Heart left ventricle (tissue), 16 donors: ENCODE data around the gene C1QBP. TPM values are rescaled to one million over a fixed set of nuclear protein-coding genes. Genes with fewer than 3 reads are reported as not detected.

Source experiments
- ATAC-seq, 4 donors: fragments of 200-7000 bp; cut with Tn5 transposase; one replicate each; pipeline ENCODE4 v1.9.1; 2020 to 2022; ENCODE audit warnings: moderate library complexity in 4 of 4, mild to moderate bottlenecking in 3 of 4, moderate number of reproducible peaks in 1 of 4
- DNase-seq, 5 donors: peaks; one replicate each; pipeline ENCODE4 v3.0.0-alpha.2; 2020
- H3K27ac ChIP-seq, 12 donors: fragments of 200-600 bp; sonication (generic) in 4 of 12; one replicate each; pipeline versions ENCODE4 v1.5.0 to v1.8.0; 2016 to 2022; ENCODE audit warnings: mild to moderate bottlenecking in 2 of 12
- H3K27me3 ChIP-seq, 9 donors: fragments of 200-600 bp; sonication (generic) in 2 of 9; one replicate each; pipeline versions ENCODE4 v1.5.1 to v1.8.0; 2016 to 2022; ENCODE audit warnings: mild to moderate bottlenecking in 3 of 9
- H3K36me3 ChIP-seq, 9 donors: fragments of 200-600 bp; sonication (generic) in 2 of 9; one replicate each; pipeline versions ENCODE4 v1.5.0 to v1.8.0; 2018 to 2022; ENCODE audit warnings: mild to moderate bottlenecking in 2 of 9
- H3K4me1 ChIP-seq, 12 donors: fragments of 200-600 bp; sonication (generic) in 4 of 12; one replicate each; pipeline versions ENCODE4 v1.5.0 to v1.8.0; 2016 to 2022; ENCODE audit warnings: mild to moderate bottlenecking in 3 of 12
- H3K4me3 ChIP-seq, 12 donors: fragments of 200-600 bp; sonication (generic) in 4 of 12; one replicate each; pipeline versions ENCODE4 v1.5.0 to v1.8.0; 2017 to 2022; ENCODE audit warnings: mild to moderate bottlenecking in 9 of 12, moderate library complexity in 4 of 12
- H3K9me3 ChIP-seq, 12 donors: fragments of 200-600 bp; sonication (generic) in 4 of 12; one replicate each; pipeline versions ENCODE4 v1.5.0 to v1.8.0; 2016 to 2022; ENCODE audit warnings: mild to moderate bottlenecking in 1 of 12
- POLR2A ChIP-seq, 2 donors: fragments of 450-650 bp; IDR thresholded peaks; one replicate each; pipeline ENCODE4 v1.6.1; 2017; ENCODE audit warnings: antibody characterized with exemption in 2 of 2, mild to moderate bottlenecking in 2 of 2, moderate library complexity in 2 of 2
- WGBS, 4 donors: extraction: QIAGEN DNeasy Blood & Tissue Kit in 2 of 4; methylation state at CpG; one replicate each; pipeline versions ENCODE4 v1.1.5 to v1.1.7; 2013 to 2018; 5-methylcytosine and 5-hydroxymethylcytosine counted together
- intact Hi-C, 10 donors: fragments of 100-400 bp; cut with DNase I; formaldehyde crosslinking; loops; one replicate each; pipeline versions ENCODE4 v1.11.1 to v1.14.2; 2022
- polyA plus RNA-seq, 2 donors: library from polyadenylated mRNA; stranded (reverse); fragments of 200-250 nt; gene quantifications; one replicate each; pipeline ENCODE4 v1.2.3, GENCODE V29; 2013
- total RNA-seq, 9 donors: library from RNA; depleted of rRNA in 2 of 9; stranded (reverse); fragments of >200 nt in 2 of 9; fragmentation: NEBNext Ultra II Directional in 3 of 9; extraction: Animal tissue kit (Norgen Biotek cat#: 25700) in 3 of 9; gene quantifications; one replicate each; pipeline versions ENCODE4 v1.1.0 to v1.2.4, GENCODE V29; 2016 to 2023
- TF ChIP-seq, protein P1 (sequence below), 12 donors: fragments of 200-600 bp; sonication (generic) in 4 of 12; IDR thresholded peaks; one replicate each; pipeline versions ENCODE4 v1.5.0 to v1.8.0; 2018 to 2022; ENCODE audit warnings: antibody characterized with exemption in 12 of 12, mild to moderate bottlenecking in 5 of 12
- donor health status: ischemic (EF 13 %, LVEDD 7.1; RV severe dilation, severe dysfunction).
- donor health status: healthy with polysubstance abuse.
- donor health status: DM: no; HTN: yes; CAD: no.
- donor health status: DM: no; HTN: no; CAD: no.
- donor health status: ischemic (EF 25% LVEDD 6.9; RV normal size, moderate dysfunction).
- donor health status: ischemic (EF 25% LVEDD 5.7; RV mildly dilated, moderate dysfunction).
- donor health status: healthy.
- donor health status: DM: yes; HTN: yes; CAD: no.
- donor health status: ischemic (EF 35%, LVEDD 5.7; RV mildly dilated, moderate dysfunction).
- donor health status: nonischemic (EF 11% LVEDD 7.7; RV severe dilation, severe dysfunction).
- donor health status: DM: yes; HTN: yes; CAD: no.
- donor health status: PGD.
- donor health status: ischemic (EF 29% LVEDD 5.4; RV normal size, mild dysfunction).
- donor health status: nonischemic (EF 23%, LVEDD 6.1; RV moderate dilation, normal function).

Gene C1QBP
- total and polyA plus RNA-seq, 11 donors: 108 to 173 (median 127) TPM

DNA sequence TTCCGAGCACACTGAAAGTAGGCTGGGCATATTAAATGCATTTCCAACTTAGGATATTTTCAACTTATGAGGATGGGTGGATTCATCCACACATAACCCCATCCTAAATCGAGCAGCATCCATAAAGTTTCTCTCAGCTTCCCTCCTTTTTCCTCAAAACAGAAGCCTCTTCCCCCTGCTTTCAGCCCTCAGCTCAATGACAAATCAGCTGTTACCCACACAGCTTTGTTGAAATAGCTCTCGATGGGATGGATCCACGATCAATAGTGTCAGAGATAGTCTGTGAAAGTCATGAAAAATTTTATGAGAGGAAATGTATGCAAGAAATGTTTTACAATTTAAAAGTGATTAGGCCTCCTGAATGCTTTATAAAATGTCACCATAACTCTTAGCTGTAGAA is 27.3 kb upstream of the C1QBP start:
- H3K36me3 ChIP-seq: peaks cover 0 to 19% (median 8%) of the 10 kb centered on the region in 9 donors
- H3K4me1 ChIP-seq: peaks cover 5 to 26% (median 17%) of the 10 kb centered on the region in 12 donors
- WGBS, 4 donors: 90 to 98% (median 93%) methylated on average over 4 of the region's 4 CpGs
- no peaks in the 10 kb centered on the region for H3K9me3 ChIP-seq
- no peak overlapping the region for H3K27ac ChIP-seq
- H3K27me3 ChIP-seq: no peaks in the 10 kb centered on the region
- DNase-seq (no peak), ATAC-seq (no peak)
- intact Hi-C loops: no loop called here
- H3K4me3 ChIP-seq: no peak overlapping the region
- TF ChIP-seq POLR2A (IDR thresholded peaks at IDR 0.05): no peak
- TF ChIP-seq, protein P1, sequence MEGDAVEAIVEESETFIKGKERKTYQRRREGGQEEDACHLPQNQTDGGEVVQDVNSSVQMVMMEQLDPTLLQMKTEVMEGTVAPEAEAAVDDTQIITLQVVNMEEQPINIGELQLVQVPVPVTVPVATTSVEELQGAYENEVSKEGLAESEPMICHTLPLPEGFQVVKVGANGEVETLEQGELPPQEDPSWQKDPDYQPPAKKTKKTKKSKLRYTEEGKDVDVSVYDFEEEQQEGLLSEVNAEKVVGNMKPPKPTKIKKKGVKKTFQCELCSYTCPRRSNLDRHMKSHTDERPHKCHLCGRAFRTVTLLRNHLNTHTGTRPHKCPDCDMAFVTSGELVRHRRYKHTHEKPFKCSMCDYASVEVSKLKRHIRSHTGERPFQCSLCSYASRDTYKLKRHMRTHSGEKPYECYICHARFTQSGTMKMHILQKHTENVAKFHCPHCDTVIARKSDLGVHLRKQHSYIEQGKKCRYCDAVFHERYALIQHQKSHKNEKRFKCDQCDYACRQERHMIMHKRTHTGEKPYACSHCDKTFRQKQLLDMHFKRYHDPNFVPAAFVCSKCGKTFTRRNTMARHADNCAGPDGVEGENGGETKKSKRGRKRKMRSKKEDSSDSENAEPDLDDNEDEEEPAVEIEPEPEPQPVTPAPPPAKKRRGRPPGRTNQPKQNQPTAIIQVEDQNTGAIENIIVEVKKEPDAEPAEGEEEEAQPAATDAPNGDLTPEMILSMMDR (IDR thresholded peaks at IDR 0.05): no peak

- intact Hi-C loops: no loop called here
- no peak for DNase-seq
- Histone ChIP-seq H3K27ac (no peak overlapping the region), H3K4me1 (peaks cover 5 to 26% (median 17%) of the 10 kb centered on the region in 12 donors), H3K9me3 (no peaks in the 10 kb centered on the region), H3K27me3 (no peaks in the 10 kb centered on the region), H3K4me3 (no peak overlapping the region), H3K36me3 (peaks cover 0 to 26% (median 21%) of the 10 kb centered on the region in 9 donors)
- ATAC-seq: no peak
- 85 to 91% (median 88%) methylated on average over 10 of the region's 10 CpGs for WGBS, 4 donors
- TF ChIP-seq POLR2A (IDR thresholded peaks at IDR 0.05): no peak
- TF ChIP-seq, protein P1 (IDR thresholded peaks at IDR 0.05): no peak
Measured at GRCh38 chr17:5464717-5465507, 26.0 kb upstream of the C1QBP start.

DNA sequence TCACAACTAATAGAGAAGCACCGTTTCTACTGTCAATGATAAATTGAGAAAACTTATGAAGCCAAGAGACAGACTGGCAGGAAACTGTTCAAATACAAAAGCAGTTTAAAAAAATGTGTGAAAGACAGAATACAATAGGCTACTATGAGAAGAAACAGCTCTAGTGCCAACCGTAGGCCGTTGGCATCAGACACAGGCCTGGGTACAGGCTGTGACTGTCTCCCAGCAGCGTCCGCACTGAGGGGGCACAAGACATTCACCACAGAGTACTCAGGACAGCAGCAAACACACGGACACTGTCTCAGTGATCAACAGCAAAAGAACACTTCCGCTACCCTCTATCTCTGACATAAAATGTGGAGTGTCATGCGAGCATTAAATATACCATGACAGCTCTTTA is 7.8 kb upstream of the C1QBP start:
- Histone ChIP-seq H3K27me3 (no peaks in the 10 kb centered on the region), H3K36me3 (peaks cover 0 to 94% (median 84%) of the 10 kb centered on the region in 9 donors), H3K4me1 (no peaks in the 10 kb centered on the region), H3K27ac (no peak overlapping the region), H3K4me3 (no peak overlapping the region), H3K9me3 (no peaks in the 10 kb centered on the region)
- ATAC-seq (no peak), DNase-seq (no peak)
- TF ChIP-seq, protein P1 (IDR thresholded peaks at IDR 0.05): no peak
- intact Hi-C loops: loop anchor here in 2 of 10 donors (10.0 kb wide), 1 partner anchor 192 kb away; no protein-coding TSS in a partner anchor
- WGBS, 4 donors: 88 to 93% (median 92%) methylated on average over 8 of the region's 8 CpGs

DNA sequence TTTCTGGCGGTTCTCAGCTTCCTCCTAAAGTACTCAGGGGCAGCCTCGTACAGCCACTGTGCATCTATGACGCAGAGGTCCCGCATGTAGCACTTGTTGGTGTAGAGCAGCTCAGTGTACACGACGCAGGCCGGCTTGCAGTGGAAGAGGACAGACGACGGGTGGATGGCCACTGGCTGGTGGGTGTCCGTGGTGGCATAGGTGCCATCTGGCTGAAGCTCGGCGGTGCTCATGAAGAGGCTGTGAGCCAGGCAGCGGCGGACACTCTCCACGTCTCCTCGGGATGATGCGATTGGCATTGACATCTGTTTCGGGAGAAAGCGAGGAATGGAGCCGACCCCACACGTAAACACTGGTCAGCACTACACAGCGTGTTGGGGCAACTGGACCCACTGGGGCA is 5.3 kb upstream of the C1QBP start:
- intact Hi-C loops: loop anchor here in 2 of 10 donors (10.0 kb wide), 1 partner anchor 189 kb away; no protein-coding TSS in a partner anchor
- peak in 1 of 5 donors; percentile 28 for DNase-seq
- H3K4me1 ChIP-seq: peaks cover 0 to 7% (median 5%) of the 10 kb centered on the region in 12 donors
- TF ChIP-seq POLR2A (IDR thresholded peaks at IDR 0.05): no peak
- TF ChIP-seq, protein P1 (IDR thresholded peaks at IDR 0.05): no peak
- 92 to 95% (median 95%) methylated on average over 22 of the region's 22 CpGs for WGBS, 4 donors
- H3K27ac ChIP-seq: no peak overlapping the region
- H3K36me3 ChIP-seq: peaks cover 3 to 72% (median 63%) of the 10 kb centered on the region in 9 donors
- ATAC-seq: no peak
- no peak overlapping the region for H3K4me3 ChIP-seq
- no peaks in the 10 kb centered on the region for H3K9me3 ChIP-seq
- no peaks in the 10 kb centered on the region for H3K27me3 ChIP-seq
